Uterus (tissue), 2 donors: Measurements from ENCODE around the gene CSF1.

Experiments
- POLR2A ChIP-seq, 2 donors: fragments of 450-650 bp; IDR thresholded peaks; one replicate each; pipeline ENCODE4 v1.6.1; 2016; ENCODE audit warnings: antibody characterized with exemption in 2 of 2, mild to moderate bottlenecking in 1 of 2, moderate library complexity in 1 of 2
- TF ChIP-seq, protein P1 (sequence below), 4 experiments: fragments of 200-600 bp in 2 of 4; fragments of 450-650 bp in 2 of 4; sonication (generic) in 2 of 4; IDR thresholded peaks; one replicate each; pipeline ENCODE4 v1.5.1; 2016 to 2019; ENCODE audit warnings: antibody characterized with exemption in 4 of 4, mild to moderate bottlenecking in 2 of 4, moderate library complexity in 1 of 4

DNA sequence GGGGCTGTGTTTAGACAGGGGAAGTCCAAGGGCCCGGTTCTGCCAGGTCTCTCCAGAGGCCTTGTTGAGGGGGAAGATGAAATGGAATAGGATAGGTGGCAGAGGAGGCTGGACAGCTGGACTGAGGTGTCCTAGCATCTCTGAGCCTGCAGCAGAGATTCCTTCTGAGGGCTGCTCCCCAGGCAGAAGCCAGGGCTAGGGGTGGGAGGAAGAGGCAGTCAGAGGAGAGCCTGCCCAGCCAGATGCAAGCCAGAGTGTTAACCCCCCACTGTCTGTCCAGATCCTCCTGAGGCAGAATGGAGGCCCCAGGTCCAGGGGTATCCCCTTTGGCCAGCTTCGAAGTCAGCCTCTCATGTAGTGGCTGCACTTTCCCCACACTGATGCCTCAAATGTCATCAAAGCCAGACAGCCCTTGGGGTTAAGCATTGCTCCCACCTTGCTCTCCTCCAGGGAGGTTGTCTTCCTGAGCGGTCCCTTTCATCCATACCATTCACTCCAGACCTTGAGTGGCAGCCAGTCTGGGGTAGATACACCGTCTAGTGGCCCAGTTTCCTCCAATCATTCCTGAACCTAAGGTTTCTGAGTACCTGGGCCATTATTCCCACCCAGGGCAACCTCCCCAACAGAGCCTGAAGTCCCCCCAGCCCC, 1.7 kb downstream of the CSF1 start:
- TF ChIP-seq POLR2A (IDR thresholded peaks at IDR 0.05), result no peak
- TF ChIP-seq, protein P1, sequence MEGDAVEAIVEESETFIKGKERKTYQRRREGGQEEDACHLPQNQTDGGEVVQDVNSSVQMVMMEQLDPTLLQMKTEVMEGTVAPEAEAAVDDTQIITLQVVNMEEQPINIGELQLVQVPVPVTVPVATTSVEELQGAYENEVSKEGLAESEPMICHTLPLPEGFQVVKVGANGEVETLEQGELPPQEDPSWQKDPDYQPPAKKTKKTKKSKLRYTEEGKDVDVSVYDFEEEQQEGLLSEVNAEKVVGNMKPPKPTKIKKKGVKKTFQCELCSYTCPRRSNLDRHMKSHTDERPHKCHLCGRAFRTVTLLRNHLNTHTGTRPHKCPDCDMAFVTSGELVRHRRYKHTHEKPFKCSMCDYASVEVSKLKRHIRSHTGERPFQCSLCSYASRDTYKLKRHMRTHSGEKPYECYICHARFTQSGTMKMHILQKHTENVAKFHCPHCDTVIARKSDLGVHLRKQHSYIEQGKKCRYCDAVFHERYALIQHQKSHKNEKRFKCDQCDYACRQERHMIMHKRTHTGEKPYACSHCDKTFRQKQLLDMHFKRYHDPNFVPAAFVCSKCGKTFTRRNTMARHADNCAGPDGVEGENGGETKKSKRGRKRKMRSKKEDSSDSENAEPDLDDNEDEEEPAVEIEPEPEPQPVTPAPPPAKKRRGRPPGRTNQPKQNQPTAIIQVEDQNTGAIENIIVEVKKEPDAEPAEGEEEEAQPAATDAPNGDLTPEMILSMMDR (IDR thresholded peaks at IDR 0.05), result no peak
